SHP77 treated with DMSO at 0.1 percent for 48 hours (cell line): Measurements from ENCODE around the gene VAT1L.
A peak's percentile ranks its signal among the peaks of the same experiment; 100 is the strongest.
"Not testable (repeated sequence)": the region's sequence is repeated elsewhere in the genome, so short reads cannot be mapped to it uniquely, and the experiment has no call there.

Source experiments
- DNase-seq: peaks from one replicate; lab custom pipeline; 2025; lab: John Stamatoyannopoulos, UW

VAT1L gene

GRCh38 chr16:77913738-77914253 lies 125.4 kb downstream of the VAT1L start:
- no peak for DNase-seq

GRCh38 chr16:77916111-77916510 lies 127.7 kb downstream of the VAT1L start:
- no peak for DNase-seq

GRCh38 chr16:77917971-77918370 lies 129.6 kb downstream of the VAT1L start:
- DNase-seq, result no peak

DNA sequence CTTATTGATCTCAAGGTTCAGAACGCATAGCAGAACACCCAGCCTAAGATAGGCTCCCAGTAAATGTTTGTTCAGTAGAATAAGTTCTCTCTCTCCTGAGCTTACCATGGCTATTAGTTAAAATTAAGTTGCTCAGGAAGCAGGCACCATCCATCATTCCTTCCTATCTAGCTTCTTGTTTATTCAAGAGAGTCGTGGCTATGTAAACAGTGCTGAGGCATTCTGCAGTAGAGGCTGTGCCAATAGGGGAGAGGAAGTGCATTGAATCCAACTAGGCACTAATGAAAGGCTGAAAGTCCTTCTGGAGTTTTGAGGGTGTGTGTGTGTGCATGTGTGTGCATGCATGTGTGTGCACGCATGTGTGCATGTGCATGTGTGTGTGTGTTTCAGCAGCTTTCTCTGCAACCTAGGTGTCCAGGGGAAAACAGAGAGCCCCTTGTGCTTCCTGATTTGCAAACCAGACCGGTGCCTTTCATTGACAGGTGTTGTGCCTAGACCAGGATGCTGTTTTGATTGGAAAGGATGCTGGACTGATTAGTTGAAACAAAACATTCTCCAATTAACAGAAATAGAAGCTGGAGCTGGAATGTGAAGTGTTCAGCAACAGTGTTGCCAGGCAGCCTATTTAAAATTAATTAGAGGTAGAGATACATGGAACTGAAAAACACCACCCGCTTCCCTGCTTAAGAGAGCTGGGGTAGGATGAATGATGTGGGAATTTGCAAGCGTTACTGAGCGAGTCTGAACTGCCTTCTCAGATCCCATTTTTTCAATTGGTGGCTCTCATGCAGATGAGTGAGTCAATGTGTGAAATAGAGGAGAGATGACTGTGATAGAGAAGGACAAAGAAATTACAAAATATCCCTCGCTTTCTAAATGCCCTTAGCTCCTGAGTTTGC lies 130.7 kb downstream of the VAT1L start:
- DNase-seq, result no peak

DNA sequence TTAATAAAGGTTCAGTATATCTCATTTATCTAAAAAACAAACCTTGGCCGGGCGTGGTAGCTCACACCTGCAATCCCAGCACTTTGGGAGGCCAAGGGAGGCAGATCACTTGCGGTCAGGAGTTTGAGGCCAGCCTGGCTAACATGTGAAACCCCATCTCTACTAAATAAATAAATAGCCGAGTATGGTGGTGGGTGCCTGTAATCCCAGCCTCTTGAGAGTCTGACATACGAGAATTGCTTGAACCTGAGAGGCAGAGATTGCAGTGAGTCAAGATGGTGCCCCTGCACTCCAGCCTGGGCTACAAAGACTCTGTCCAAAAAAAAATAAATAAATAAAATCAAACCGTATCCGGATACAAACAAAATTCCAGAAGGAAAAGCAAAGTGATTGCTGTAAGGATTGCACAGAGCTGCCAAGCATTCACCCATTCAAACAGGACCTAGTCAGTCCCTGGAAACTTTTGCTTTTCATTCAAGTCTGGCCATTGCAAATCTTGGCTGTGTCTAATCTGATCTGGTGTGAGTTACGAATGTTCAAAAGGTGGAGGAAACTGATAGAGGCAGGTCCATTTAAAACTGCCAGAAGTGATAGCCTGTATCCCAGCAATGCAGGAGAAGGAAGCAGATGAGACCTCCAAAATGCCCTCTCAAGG lies 131.5 kb downstream of the VAT1L start:
- no peak for DNase-seq

- DNase-seq, result no peak
Observed at GRCh38 chr16:77920984-77921383, 132.6 kb downstream of the VAT1L start.

DNA sequence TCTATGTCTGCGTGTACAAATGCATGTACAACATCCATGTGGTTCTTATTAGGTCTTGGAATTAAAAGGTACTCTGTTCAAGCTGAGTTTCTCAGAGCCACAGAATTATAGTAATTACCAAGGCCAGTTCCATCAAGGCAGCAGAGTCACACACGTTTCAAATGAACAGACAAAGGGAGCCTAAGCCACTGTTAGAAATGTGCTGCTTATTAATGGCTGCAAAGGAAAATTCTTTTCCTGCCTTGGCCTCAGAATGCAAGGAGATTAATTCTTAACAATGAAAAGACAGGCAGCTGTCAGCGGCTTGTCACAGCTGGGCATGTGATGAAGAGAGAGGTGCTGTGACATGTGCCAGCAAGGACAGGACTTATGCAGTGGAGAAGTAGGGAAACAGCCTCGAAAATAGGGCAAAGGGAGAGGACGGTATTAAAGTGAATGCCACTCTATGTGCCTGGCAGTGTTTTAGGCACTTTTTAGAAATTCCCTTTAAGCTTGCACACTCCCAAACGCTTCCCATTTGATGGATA lies 133.9 kb downstream of the VAT1L start:
- no peak for DNase-seq

DNA sequence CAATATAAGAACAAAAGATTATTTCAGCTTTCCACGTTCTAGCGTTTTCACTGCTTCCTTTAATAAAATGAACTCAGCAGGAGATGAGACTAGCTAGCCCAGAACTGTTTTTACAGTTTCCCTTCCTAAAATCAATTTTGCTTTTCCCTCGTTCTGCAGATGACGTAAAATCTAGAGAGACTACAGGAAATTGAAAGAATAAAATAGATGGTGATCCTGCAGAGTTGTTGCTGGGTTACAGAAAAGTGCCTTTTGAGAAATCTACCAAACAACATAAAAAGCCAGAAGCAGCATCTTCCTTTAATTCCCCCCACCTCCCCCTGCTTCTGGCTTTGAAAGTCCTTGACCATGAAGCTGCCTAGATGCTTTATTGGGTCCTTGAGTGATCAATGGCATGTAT lies 137.2 kb downstream of the VAT1L start:
- no peak for DNase-seq

- DNase-seq, result no peak
Observed at GRCh38 chr16:77928096-77928495, 139.7 kb downstream of the VAT1L start.

GRCh38 chr16:77929004-77929403 lies 140.6 kb downstream of the VAT1L start:
- DNase-seq, result no peak

DNA sequence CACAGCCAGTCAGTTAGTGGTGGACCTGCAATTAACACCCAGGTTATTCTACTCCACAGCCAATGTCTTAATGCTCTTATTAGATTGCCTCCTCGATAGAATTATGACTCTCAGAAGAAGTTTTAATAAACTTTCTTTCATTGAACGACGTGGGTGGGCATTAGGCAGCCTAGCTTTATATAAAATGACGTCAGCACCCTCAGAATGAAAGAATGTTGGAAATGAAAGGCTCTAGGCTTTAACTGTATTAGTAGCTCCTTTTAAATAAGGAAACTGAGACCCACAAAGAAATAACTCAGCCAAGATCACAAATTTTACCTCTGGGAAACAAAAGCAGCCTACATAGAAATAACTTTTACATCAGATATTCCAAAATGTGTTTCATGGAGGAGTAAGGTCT lies 142.7 kb downstream of the VAT1L start:
- no peak for DNase-seq

DNA sequence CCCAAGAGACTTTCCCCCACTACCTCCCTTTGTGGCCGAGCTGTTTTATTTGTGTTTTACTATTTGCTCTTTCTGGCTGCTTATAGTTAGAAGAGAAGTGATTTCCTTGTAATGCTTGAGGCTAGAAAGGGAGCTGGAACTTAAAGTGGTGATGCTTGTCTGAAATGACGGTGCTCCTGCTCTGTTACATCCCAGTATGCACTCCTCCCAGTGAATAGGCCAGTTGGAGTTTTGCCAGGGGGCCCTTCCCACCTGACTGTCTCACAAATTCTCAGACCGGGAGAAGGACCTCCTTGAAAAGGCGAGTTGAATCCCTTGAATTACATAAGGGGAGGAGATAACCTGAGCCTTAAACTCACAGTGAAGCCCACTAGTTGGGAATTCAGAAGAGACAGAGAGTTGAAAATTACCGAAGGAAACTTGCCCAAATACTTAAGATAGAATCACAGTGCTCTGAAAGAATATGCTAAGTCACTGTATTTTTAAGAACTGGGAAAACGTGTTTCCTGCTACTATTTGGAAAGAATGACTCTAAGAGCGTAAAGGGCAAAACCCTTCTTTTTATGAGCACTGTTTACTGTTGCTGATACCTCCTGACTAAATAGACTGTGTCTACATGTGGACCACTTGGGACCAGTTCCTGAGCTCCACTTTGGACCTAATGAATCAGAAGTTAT lies 149.2 kb downstream of the VAT1L start:
- no peak for DNase-seq

GRCh38 chr16:77938913-77939312 lies 150.5 kb downstream of the VAT1L start:
- DNase-seq, result no peak

- no peak for DNase-seq
Observed at GRCh38 chr16:77939968-77940367, 151.6 kb downstream of the VAT1L start.

DNA sequence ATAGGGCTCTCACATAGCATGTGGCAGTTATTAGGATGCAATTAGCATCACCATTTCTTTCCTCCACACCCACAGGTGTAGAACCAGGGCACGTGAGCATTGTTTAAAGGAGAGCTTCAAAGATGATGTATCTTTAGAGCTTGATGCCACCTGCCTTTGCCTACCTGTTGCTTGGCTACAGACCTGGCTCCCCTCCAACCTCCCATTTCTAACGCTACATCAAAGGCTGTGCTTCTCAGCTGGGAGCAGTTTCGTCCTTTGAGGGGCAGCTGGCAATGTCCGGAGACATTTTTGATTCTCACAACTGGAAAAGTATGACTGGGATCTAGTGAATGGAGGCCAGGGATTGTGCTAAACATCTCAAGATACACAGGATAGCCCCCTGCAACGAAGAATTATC lies 155.4 kb downstream of the VAT1L start:
- DNase-seq, result no peak

DNA sequence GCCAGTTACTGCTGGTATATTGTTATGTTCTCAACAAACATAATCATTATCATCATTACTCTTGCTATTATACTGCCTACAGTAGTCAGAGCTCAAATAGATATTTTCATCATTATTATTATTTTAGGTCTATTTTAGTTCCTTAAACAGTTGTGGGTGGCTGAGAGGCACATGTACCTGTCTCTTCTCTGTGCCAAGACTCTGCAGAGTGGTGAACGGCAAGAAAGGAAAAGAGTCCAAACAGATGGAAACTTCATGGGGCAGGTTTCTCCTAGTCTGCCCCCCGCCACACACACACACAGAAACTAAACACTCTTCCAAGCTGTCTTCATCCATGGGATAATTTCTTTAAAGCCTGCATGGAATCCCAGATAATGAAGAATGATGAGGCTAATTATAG lies 156.3 kb downstream of the VAT1L start:
- DNase-seq, result no peak

GRCh38 chr16:77945126-77945525 lies 156.8 kb downstream of the VAT1L start:
- DNase-seq, result no peak

DNA sequence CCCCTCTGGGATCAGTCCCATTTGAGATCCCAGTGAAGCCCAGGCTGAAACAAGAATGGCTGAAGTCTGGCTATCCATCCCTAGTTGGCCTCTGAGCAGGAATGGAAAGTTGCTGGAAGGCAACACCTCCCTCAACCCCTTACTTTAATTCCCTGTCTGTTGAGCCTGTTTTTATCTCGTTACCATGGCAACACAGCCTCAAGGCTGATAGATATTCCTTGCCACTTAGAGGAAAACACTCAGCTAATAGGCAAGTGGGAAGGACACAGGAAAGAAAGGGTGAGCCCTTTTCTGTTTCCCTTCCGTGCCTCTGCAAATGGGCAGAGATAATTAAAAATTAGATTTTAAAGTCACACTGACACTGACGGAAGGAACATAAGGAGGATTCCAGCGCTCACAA lies 158.5 kb downstream of the VAT1L start:
- no peak for DNase-seq

DNA sequence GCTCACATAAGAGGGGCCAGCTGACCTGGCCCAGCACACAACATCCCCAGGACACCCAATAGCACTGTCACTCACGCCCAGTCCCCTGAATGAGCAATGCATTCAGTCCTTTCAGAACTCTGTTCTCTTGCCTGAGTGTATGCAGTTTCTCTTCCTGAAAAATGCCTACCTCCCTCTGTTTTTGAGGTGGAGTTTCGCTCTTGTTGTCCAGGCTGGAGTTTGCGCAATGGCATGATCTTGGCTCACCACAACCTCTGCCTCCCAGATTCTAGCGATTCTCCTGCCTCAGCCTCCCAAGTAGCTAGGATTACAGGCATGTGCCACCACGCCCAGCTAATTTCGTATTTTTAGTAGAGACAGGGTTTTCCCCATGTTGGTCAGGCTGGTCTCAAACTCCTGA lies 159.2 kb downstream of the VAT1L start:
- not testable (repeated sequence) for DNase-seq

DNA sequence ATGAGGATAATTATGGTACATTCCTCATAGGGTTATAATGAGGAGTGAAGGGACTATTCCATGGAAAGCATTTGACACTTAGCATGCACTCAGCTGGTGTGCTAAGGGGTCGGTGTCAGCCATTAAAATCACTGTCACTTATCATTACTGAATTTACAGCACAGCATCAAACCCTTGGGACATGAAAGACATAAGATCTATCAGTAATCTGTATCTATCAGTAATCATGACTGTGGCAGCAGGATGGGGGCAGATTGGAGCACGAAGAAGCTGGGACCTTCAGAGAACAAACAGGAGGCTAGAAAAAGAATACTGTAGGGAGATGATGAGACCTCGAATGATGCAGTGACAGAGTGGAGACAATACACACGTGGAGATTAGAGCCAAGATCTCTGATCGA lies 160.5 kb downstream of the VAT1L start:
- no peak for DNase-seq

- DNase-seq, result no peak
Observed at GRCh38 chr16:77949445-77949844, 161.1 kb downstream of the VAT1L start.

- peak; percentile 32 for DNase-seq
Observed at GRCh38 chr16:77951788-77952187, 163.4 kb downstream of the VAT1L start.
